NB4 (cell line): ENCODE data around the gene ACTMAP.
"Not testable (repeated sequence)": the region's sequence is repeated elsewhere in the genome, so short reads cannot be mapped to it uniquely, and the experiment has no call there.

Experiments used
- DNase-seq: peaks from one replicate; pipeline ENCODE4 v3.0.0; 2010; ENCODE audit warnings: low read depth
- H3K4me3 ChIP-seq: one replicate; pipeline ENCODE4 v1.5.1; 2011; ENCODE audit warnings: mild to moderate bottlenecking, low read depth, low read length, moderate library complexity
- MYC ChIP-seq: IDR thresholded peaks from 2 replicates; pipeline ENCODE4 v1.6.1; 2011; ENCODE audit warnings: low read depth, low read length
- POLR2A ChIP-seq: IDR thresholded peaks from 2 replicates; pipeline ENCODE4 v1.6.1; 2011; ENCODE audit warnings: mild to moderate bottlenecking; ENCODE audit not compliant: insufficient read length; ENCODE audit errors: extremely low read depth
- TF ChIP-seq, protein P1 (sequence below): IDR thresholded peaks from 2 replicates; pipeline ENCODE4 v1.6.1; 2011; ENCODE audit warnings: low read depth, low read length
- TF ChIP-seq, protein P2 (sequence below): IDR thresholded peaks from one replicate; pipeline ENCODE4 v1.5.1; 2012; ENCODE audit warnings: low read depth, low read length

The ACTMAP gene

DNA sequence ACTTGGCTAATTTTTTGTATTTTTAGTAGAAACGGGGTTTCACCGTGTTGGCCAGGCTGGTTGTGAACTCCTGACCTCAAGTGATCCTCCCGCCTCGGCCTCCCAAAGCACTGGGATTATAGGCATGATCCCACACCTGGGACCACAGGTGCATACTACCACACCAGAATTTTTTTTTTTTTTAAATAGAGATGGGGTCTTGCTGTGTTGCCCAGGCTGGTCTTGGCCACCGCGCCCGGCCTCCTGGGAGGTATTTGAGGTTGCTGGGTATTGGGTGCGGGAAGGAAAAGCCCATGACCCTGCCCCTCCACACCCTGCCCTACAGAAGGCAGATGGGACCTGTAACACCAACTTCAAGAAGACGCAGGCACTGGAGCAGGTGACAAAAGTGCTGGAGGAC, 13.6 kb downstream of the ACTMAP start:
- TF ChIP-seq MYC: no peak
- no peak for TF ChIP-seq POLR2A
- TF ChIP-seq, protein P1, sequence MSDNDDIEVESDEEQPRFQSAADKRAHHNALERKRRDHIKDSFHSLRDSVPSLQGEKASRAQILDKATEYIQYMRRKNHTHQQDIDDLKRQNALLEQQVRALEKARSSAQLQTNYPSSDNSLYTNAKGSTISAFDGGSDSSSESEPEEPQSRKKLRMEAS: no peak
- TF ChIP-seq, protein P2, sequence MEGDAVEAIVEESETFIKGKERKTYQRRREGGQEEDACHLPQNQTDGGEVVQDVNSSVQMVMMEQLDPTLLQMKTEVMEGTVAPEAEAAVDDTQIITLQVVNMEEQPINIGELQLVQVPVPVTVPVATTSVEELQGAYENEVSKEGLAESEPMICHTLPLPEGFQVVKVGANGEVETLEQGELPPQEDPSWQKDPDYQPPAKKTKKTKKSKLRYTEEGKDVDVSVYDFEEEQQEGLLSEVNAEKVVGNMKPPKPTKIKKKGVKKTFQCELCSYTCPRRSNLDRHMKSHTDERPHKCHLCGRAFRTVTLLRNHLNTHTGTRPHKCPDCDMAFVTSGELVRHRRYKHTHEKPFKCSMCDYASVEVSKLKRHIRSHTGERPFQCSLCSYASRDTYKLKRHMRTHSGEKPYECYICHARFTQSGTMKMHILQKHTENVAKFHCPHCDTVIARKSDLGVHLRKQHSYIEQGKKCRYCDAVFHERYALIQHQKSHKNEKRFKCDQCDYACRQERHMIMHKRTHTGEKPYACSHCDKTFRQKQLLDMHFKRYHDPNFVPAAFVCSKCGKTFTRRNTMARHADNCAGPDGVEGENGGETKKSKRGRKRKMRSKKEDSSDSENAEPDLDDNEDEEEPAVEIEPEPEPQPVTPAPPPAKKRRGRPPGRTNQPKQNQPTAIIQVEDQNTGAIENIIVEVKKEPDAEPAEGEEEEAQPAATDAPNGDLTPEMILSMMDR: no peak
- no peak overlapping the region for H3K4me3 ChIP-seq
- no peak for DNase-seq

DNA sequence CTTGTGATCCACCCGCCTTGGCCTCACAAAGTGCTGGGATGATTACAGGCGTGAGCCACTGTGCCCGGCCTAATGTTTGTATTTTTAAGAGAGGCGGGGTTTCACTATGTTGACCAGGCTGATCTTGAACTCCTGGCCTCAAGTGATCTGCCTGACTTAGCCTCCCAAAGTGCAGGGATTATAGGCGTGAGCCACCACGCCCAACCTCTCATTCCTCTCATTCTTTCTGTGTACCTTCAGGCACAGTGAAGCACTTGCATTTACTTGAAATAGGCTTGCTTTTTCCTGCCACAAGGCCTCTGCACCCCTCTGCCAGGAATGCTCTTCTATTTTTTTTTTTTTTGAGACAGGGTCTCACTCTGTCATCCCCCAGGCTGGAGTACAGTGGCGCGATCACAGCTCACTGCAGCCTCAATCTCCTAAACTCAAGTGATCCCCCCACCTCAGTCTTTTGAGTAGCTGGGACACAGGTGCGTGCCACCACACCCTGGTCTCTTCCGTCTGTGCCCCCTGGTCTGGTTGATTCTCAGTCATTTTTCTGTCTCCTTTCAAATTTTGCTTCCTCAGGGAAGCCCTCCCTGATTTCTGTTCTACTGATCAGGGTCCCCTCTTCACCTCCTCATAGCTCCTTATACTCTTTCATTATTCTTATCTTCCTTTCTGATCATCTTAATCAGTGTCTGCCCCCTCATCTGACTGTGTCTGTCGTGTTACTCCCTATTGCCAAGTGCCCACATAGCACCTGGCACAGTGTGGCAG, 15.1 kb downstream of the ACTMAP start:
- no peak overlapping the region for H3K4me3 ChIP-seq
- no peak for DNase-seq
- TF ChIP-seq, protein P1: no peak
- TF ChIP-seq POLR2A: no peak
- TF ChIP-seq MYC: no peak
- TF ChIP-seq, protein P2: no peak

DNA sequence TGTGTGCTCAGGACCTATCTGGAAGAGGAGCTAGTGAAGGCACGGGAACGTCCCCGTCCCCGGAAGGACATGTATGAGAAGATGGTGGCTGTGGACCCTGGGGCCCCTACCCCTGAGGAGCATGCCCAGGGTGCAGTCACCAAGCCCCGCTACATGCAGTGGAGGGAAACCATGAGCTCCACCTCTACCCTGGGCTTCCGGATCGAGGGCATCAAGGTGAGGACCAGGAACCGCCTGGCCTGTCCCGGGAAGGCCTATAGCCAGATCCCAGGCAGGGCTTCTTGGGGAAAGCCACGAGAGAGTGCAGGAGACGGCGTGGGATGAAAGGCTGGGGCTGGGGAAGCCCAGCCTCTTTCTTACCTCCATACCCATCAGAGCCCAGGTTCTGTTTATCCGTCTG, 17.1 kb downstream of the ACTMAP start:
- no peak overlapping the region for H3K4me3 ChIP-seq
- TF ChIP-seq, protein P1: no peak
- no peak for DNase-seq

DNA sequence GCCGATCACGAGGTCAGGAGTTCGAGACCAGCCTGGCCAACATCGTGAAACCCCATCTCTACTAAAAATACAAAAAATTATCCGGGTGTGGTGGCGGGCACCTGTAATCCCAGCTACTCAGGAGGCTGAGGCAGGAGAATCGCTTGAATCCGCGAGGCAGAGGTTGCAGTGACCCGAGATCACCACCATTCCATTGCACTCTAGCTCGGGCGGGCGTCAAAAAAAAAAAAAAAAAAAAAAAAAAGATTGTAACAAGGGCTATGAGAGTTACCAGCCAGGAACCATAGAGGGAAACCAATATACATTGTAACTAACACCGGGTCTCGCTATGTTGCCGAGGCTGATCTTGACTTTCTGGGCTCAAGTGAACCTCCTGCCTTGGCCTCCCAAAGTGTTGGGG, 18.0 kb downstream of the ACTMAP start:
- H3K4me3 ChIP-seq, DNase-seq: not testable (repeated sequence)

DNA sequence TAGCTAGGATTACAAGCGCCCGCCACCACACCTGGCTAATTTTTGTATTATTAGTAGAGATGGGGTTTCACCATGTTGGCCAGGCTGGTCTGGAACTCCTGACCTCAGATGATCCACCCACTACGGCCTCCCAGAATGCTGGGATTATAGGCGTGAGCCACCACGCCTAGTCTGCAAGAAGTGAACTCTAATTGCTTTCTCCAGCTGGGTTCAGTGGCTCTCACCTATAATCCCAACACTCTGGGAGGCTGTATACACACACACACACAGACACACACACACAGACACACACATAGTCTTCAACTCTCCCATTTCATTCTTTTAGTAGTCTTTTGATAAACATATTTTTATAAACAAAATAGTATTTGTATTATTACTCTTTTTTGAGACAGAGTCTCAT, 20.2 kb downstream of the ACTMAP start:
- not testable (repeated sequence) for H3K4me3 ChIP-seq, DNase-seq

DNA sequence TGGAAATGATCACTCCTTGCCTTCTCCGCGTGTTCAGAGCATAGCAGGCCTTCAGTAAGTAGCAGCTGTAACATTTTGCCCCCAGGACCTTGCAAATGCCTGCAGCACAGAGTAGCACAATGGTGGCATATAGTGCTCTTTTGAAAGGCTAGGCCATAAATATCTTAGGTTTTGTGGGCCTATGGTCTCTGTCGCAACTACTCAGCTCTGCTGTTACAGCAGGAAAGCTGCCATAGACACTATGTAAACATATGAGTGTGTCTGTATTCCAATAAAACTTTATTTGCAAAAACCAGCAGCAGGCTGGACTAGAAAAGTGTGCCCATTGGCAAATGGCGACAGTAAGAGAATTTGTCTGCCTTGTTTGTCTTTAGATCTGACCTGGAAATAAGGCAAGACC, 24.0 kb downstream of the ACTMAP start:
- peak; percentile 44 for DNase-seq
- TF ChIP-seq, protein P1: no peak
- TF ChIP-seq MYC: no peak
- TF ChIP-seq, protein P2: no peak
- TF ChIP-seq POLR2A: no peak
- no peak overlapping the region for H3K4me3 ChIP-seq

DNA sequence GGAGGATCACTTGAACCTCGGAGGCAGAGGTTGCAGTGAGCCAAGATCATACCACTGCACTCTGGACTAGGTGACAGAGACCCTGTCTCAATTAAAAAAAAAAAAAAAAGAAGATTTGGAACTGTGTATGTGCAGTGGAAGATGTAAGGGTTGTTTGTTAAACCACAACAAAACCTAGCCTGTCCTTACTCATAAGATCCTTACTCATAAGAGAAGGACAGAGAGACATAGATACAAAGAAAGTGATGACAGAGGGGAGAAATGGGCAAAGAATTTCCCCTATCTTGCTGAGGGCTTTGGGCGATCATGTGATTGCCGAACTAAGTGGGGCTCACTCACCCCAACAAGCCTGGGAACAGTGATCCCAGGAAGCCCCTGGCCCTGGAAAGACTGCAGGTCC, 25.4 kb downstream of the ACTMAP start:
- DNase-seq: no peak
- TF ChIP-seq, protein P1: no peak
- no peak for TF ChIP-seq MYC
- TF ChIP-seq POLR2A: no peak
- TF ChIP-seq, protein P2: no peak
- H3K4me3 ChIP-seq: no peak overlapping the region
